ENCODE data around the gene UBE4B. TPM values are rescaled to one million over a fixed set of nuclear protein-coding genes. Genes with fewer than 3 reads are reported as not detected.

Gene UBE4B
- total and polyA plus RNA-seq, 9 of the 15 experiments (the other 6 are each of a cell fraction or from before 2014, with no cell fraction given) = 11.7 to 73.7 (median 40.1) TPM

DNA sequence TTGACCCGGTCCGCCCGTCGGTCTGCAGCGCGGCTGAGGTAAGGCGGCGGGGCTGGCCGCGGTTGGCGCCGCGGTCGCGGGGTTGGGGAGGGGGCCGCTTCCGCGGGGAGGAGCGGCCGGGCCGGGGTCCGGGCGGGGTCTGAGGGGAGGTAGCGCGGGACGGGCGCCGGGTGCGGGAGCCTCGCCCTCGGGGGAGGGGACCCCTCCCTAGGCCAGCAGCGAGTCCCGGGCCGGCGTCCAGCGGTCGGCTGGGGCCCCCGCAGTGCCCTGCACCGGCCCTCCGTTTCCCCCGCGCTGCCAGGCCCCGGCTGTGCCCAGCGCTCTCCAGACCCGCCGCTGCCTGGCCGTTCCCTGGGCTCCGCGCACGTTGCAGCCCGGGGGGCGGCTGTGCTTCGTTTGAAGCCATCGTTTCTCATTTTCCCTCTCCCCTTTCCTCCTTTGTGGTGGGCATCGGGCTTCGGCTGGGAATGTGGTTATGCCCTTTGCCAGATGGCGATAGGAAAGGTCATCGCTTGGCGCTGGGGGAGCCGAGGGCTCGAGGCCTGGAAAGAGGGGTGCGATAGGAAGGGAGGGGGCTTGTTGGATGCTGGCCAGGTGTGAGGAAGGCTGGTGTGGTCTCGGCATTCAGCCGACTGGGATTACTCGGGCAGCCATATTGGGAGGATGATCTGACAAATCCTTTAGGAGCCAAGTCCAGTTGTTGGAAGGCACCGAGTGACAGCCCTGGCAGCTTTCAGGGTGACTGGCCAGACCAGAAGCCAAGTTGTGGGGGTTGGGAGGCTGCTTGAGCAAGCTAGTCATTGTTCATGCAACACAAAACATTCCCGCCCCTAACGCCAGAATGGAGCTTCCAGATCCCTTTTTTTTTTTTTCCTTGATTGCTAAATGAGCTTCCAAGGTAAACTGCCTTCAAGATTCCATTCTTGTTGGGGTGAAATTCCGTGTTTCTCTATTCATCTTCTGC lies 178.4 kb downstream of the UBE4B start (continued):
- TF ChIP-seq, protein P1, sequence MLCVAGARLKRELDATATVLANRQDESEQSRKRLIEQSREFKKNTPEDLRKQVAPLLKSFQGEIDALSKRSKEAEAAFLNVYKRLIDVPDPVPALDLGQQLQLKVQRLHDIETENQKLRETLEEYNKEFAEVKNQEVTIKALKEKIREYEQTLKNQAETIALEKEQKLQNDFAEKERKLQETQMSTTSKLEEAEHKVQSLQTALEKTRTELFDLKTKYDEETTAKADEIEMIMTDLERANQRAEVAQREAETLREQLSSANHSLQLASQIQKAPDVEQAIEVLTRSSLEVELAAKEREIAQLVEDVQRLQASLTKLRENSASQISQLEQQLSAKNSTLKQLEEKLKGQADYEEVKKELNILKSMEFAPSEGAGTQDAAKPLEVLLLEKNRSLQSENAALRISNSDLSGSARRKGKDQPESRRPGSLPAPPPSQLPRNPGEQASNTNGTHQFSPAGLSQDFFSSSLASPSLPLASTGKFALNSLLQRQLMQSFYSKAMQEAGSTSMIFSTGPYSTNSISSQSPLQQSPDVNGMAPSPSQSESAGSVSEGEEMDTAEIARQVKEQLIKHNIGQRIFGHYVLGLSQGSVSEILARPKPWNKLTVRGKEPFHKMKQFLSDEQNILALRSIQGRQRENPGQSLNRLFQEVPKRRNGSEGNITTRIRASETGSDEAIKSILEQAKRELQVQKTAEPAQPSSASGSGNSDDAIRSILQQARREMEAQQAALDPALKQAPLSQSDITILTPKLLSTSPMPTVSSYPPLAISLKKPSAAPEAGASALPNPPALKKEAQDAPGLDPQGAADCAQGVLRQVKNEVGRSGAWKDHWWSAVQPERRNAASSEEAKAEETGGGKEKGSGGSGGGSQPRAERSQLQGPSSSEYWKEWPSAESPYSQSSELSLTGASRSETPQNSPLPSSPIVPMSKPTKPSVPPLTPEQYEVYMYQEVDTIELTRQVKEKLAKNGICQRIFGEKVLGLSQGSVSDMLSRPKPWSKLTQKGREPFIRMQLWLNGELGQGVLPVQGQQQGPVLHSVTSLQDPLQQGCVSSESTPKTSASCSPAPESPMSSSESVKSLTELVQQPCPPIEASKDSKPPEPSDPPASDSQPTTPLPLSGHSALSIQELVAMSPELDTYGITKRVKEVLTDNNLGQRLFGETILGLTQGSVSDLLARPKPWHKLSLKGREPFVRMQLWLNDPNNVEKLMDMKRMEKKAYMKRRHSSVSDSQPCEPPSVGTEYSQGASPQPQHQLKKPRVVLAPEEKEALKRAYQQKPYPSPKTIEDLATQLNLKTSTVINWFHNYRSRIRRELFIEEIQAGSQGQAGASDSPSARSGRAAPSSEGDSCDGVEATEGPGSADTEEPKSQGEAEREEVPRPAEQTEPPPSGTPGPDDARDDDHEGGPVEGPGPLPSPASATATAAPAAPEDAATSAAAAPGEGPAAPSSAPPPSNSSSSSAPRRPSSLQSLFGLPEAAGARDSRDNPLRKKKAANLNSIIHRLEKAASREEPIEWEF (CRISPR knock-in tag; IDR thresholded peaks at IDR 0.05) = no peak
- TF ChIP-seq ZNF224 (CRISPR knock-in tag; IDR thresholded peaks at IDR 0.05) (no peak), CCAR2 (IDR thresholded peaks at IDR 0.05; ENCODE audit: low read depth, low read length) (no peak), ZNF586 (CRISPR knock-in tag; conservative IDR thresholded peaks at IDR 0.05) (no peak), ZNF347 (CRISPR knock-in tag; IDR thresholded peaks at IDR 0.05; ENCODE audit: low read depth) (no peak), DNMT1 (IDR thresholded peaks at IDR 0.05) (no peak), NFE2 (IDR thresholded peaks at IDR 0.05; ENCODE audit: low read depth) (no peak; the same call in 1 of the 2 replicates), EGR1 (conservative IDR thresholded peaks at IDR 0.05) (peak; percentile 68), TBP (optimal IDR thresholded peaks at IDR 0.05; ENCODE audit: low read depth, low read length) (no peak), NCOA2 (IDR thresholded peaks at IDR 0.05; ENCODE audit: partially characterized antibody in 2 of 2) (no peak), SRSF3 (IDR thresholded peaks at IDR 0.05; ENCODE audit: insufficient read depth, low read length) (no peak), ZNF354B (CRISPR knock-in tag; IDR thresholded peaks at IDR 0.05) (no peak)
- TF ChIP-seq, protein P2, sequence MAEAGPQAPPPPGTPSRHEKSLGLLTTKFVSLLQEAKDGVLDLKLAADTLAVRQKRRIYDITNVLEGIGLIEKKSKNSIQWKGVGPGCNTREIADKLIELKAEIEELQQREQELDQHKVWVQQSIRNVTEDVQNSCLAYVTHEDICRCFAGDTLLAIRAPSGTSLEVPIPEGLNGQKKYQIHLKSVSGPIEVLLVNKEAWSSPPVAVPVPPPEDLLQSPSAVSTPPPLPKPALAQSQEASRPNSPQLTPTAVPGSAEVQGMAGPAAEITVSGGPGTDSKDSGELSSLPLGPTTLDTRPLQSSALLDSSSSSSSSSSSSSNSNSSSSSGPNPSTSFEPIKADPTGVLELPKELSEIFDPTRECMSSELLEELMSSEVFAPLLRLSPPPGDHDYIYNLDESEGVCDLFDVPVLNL (CRISPR knock-in tag; IDR thresholded peaks at IDR 0.05; ENCODE audit: low read depth) = no peak
- TF ChIP-seq, protein P3, sequence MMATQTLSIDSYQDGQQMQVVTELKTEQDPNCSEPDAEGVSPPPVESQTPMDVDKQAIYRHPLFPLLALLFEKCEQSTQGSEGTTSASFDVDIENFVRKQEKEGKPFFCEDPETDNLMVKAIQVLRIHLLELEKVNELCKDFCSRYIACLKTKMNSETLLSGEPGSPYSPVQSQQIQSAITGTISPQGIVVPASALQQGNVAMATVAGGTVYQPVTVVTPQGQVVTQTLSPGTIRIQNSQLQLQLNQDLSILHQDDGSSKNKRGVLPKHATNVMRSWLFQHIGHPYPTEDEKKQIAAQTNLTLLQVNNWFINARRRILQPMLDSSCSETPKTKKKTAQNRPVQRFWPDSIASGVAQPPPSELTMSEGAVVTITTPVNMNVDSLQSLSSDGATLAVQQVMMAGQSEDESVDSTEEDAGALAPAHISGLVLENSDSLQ (IDR thresholded peaks at IDR 0.05) = peak; percentile 16; the same call in 1 of the 2 replicates
- TF ChIP-seq, protein P4, sequence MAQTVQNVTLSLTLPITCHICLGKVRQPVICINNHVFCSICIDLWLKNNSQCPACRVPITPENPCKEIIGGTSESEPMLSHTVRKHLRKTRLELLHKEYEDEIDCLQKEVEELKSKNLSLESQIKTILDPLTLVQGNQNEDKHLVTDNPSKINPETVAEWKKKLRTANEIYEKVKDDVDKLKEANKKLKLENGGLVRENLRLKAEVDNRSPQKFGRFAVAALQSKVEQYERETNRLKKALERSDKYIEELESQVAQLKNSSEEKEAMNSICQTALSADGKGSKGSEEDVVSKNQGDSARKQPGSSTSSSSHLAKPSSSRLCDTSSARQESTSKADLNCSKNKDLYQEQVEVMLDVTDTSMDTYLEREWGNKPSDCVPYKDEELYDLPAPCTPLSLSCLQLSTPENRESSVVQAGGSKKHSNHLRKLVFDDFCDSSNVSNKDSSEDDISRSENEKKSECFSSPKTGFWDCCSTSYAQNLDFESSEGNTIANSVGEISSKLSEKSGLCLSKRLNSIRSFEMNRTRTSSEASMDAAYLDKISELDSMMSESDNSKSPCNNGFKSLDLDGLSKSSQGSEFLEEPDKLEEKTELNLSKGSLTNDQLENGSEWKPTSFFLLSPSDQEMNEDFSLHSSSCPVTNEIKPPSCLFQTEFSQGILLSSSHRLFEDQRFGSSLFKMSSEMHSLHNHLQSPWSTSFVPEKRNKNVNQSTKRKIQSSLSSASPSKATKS (CRISPR knock-in tag; IDR thresholded peaks at IDR 0.05) = no peak
- TF ChIP-seq, protein P5, sequence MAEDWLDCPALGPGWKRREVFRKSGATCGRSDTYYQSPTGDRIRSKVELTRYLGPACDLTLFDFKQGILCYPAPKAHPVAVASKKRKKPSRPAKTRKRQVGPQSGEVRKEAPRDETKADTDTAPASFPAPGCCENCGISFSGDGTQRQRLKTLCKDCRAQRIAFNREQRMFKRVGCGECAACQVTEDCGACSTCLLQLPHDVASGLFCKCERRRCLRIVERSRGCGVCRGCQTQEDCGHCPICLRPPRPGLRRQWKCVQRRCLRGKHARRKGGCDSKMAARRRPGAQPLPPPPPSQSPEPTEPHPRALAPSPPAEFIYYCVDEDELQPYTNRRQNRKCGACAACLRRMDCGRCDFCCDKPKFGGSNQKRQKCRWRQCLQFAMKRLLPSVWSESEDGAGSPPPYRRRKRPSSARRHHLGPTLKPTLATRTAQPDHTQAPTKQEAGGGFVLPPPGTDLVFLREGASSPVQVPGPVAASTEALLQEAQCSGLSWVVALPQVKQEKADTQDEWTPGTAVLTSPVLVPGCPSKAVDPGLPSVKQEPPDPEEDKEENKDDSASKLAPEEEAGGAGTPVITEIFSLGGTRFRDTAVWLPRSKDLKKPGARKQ (CRISPR knock-in tag; IDR thresholded peaks at IDR 0.05) = no peak

Data from K562 (cell line).